ENCODE measurements around the gene ARHGAP26. TPM values are rescaled to one million over a fixed set of nuclear protein-coding genes. Genes with fewer than 3 reads are reported as not detected.

ARHGAP26 gene
- total RNA-seq, 1 experiment from 2014 or later = 54.3 TPM

GRCh38 chr5:142930395-142931110 is 160.4 kb downstream of the ARHGAP26 start:
- Mint-ChIP-seq H3K27me3 (ENCODE audit: insufficient read depth, unreplicated experiment) (no peaks in the 10 kb centered on the region), H3K27ac (ENCODE audit: low read depth, unreplicated experiment) (no peak overlapping the region), H3K4me3 (ENCODE audit: unreplicated experiment) (no peak overlapping the region), H3K4me1 (ENCODE audit: insufficient read depth, unreplicated experiment) (peaks cover 14% of the 10 kb centered on the region), H3K36me3 (ENCODE audit: insufficient read depth, unreplicated experiment) (peaks cover 17% of the 10 kb centered on the region), H3K9me3 (ENCODE audit: unreplicated experiment) (no peaks in the 10 kb centered on the region)
- no peak for DNase-seq (ENCODE audit: unreplicated experiment)
- no peak for TF ChIP-seq CTCF (IDR thresholded peaks at IDR 0.05; ENCODE audit: unreplicated experiment)
- no TSS peak for BruUV-seq (replicated peaks)
- ChIA-PET CTCF (interaction anchor here (0.6 to 0.9 kb wide), 3 partner anchors 9 to 466 kb away, joined by 3 read pairs; no protein-coding TSS in a partner anchor), POLR2A (no interaction called here)
- intact Hi-C loops (cut with micrococcal nuclease) = no loop called here

GRCh38 chr5:142931896-142932686 is 161.9 kb downstream of the ARHGAP26 start:
- ChIA-PET CTCF (interaction anchor here (1.2 to 2.3 kb wide), 4 partner anchors 7 to 16 kb away, joined by 3 to 12 read pairs (median 4); no protein-coding TSS in a partner anchor), POLR2A (no interaction called here)
- BruUV-seq (replicated peaks) = no TSS peak
- DNase-seq (ENCODE audit: unreplicated experiment) = no peak
- Mint-ChIP-seq H3K4me1 (ENCODE audit: insufficient read depth, unreplicated experiment) (no peaks in the 10 kb centered on the region), H3K27ac (ENCODE audit: low read depth, unreplicated experiment) (no peak overlapping the region), H3K4me3 (ENCODE audit: unreplicated experiment) (no peak overlapping the region), H3K36me3 (ENCODE audit: insufficient read depth, unreplicated experiment) (peaks cover 17% of the 10 kb centered on the region), H3K27me3 (ENCODE audit: insufficient read depth, unreplicated experiment) (no peaks in the 10 kb centered on the region), H3K9me3 (ENCODE audit: unreplicated experiment) (no peaks in the 10 kb centered on the region)
- intact Hi-C loops (cut with micrococcal nuclease) = no loop called here
- TF ChIP-seq CTCF (IDR thresholded peaks at IDR 0.05; ENCODE audit: unreplicated experiment) = no peak

GRCh38 chr5:142934051-142934762 is 164.0 kb downstream of the ARHGAP26 start:
- no peak for DNase-seq (ENCODE audit: unreplicated experiment)
- no peak for TF ChIP-seq CTCF (IDR thresholded peaks at IDR 0.05; ENCODE audit: unreplicated experiment)
- Mint-ChIP-seq H3K9me3 (ENCODE audit: unreplicated experiment) (no peaks in the 10 kb centered on the region), H3K4me1 (ENCODE audit: insufficient read depth, unreplicated experiment) (no peaks in the 10 kb centered on the region), H3K27ac (ENCODE audit: low read depth, unreplicated experiment) (no peak overlapping the region), H3K4me3 (ENCODE audit: unreplicated experiment) (no peak overlapping the region), H3K36me3 (ENCODE audit: insufficient read depth, unreplicated experiment) (peaks cover 17% of the 10 kb centered on the region), H3K27me3 (ENCODE audit: insufficient read depth, unreplicated experiment) (no peaks in the 10 kb centered on the region)
- CTCF ChIA-PET = interaction anchor here (0.6 to 3.0 kb wide), 7 partner anchors 9 to 411 kb away, joined by 3 to 12 read pairs (median 6); no protein-coding TSS in a partner anchor
- intact Hi-C loops (cut with micrococcal nuclease) = no loop called here
- BruUV-seq (replicated peaks) = no TSS peak
- POLR2A ChIA-PET = interaction anchor here (0.6 to 0.7 kb wide), 4 partner anchors 9 to 460 kb away, joined by 3 to 4 read pairs (median 3); no protein-coding TSS in a partner anchor

Measured in MCF 10A (cell line).